HepG2 (cell line): ENCODE measurements around the gene AP2B1. TPM values are rescaled to one million over a fixed set of nuclear protein-coding genes. Genes with fewer than 3 reads are reported as not detected.

ENCODE experiments used
- ATF7 ChIP-seq, 2 experiments: fragments of 450-650 bp in 1 of 2; sonication (generic) in 1 of 2; formaldehyde crosslinking in 1 of 2; IDR thresholded peaks; 2 replicates each; pipeline versions ENCODE4 v1.4.0 to v1.6.1; 2016 to 2020; ENCODE audit warnings: antibody characterized with exemption in 1 of 2, mild to moderate bottlenecking in 1 of 2, missing genetic modification reagents in 1 of 2
- CBFB ChIP-seq: sonication (generic); formaldehyde crosslinking; IDR thresholded peaks from 2 replicates; pipeline ENCODE4 v1.4.0; 2020; ENCODE audit warnings: missing genetic modification reagents
- FOXA3 ChIP-seq: IDR thresholded peaks from 2 replicates; pipeline ENCODE4 v1.6.1; 2016; ENCODE audit warnings: missing genetic modification reagents, missing compliant biosample characterization
- GABPB1 ChIP-seq: IDR thresholded peaks from 2 replicates; pipeline ENCODE4 v1.6.1; 2016; ENCODE audit warnings: mild to moderate bottlenecking, missing genetic modification reagents, moderate library complexity, missing compliant biosample characterization
- GPN1 ChIP-seq: sonication (generic); formaldehyde crosslinking; IDR thresholded peaks from 2 replicates; pipeline ENCODE4 v1.5.1; 2020; ENCODE audit warnings: missing genetic modification reagents, borderline replicate concordance
- HMGA1 ChIP-seq: sonication (generic); formaldehyde crosslinking; conservative IDR thresholded peaks from 2 replicates; pipeline ENCODE4 v1.4.0; 2020; ENCODE audit warnings: missing genetic modification reagents
- HNF4A ChIP-seq: sonication (generic); formaldehyde crosslinking; IDR thresholded peaks from 2 replicates; pipeline ENCODE4 v1.4.0; 2020; ENCODE audit warnings: missing genetic modification reagents
- HNRNPLL ChIP-seq: fragments of 200-400 bp; formaldehyde crosslinking; IDR thresholded peaks from 2 replicates; pipeline ENCODE4 v1.6.1; 2017; ENCODE audit warnings: mild to moderate bottlenecking, low read depth, low read length; ENCODE audit not compliant: poor library complexity, severe bottlenecking
- HOXA9 ChIP-seq: sonication (generic); formaldehyde crosslinking; IDR thresholded peaks from 2 replicates; pipeline ENCODE4 v1.8.1; 2022; ENCODE audit warnings: missing genetic modification reagents, mild to moderate bottlenecking, moderate library complexity, borderline replicate concordance
- KAT2B ChIP-seq: fragments of 150-350 bp; IDR thresholded peaks from 2 replicates; pipeline ENCODE4 v1.6.1; 2014; ENCODE audit warnings: low read depth, low read length, borderline replicate concordance
- PBX3 ChIP-seq: sonication (generic); formaldehyde crosslinking; IDR thresholded peaks from 2 replicates; pipeline ENCODE4 v1.8.1; 2023; ENCODE audit warnings: missing genetic modification reagents, inconsistent platforms, borderline replicate concordance
- RAD51 ChIP-seq: fragments of 450-650 bp; IDR thresholded peaks from 2 replicates; pipeline ENCODE4 v1.6.1; 2016; ENCODE audit warnings: borderline replicate concordance
- RBAK ChIP-seq: sonication (generic); formaldehyde crosslinking; IDR thresholded peaks from 2 replicates; pipeline ENCODE4 v1.5.1; 2020; ENCODE audit warnings: mild to moderate bottlenecking, missing genetic modification reagents
- RCOR2 ChIP-seq: IDR thresholded peaks from 2 replicates; pipeline ENCODE4 v1.6.1; 2016; ENCODE audit warnings: missing biosample characterization, missing genetic modification reagents
- TBX2 ChIP-seq: sonication (generic); formaldehyde crosslinking; IDR thresholded peaks from 2 replicates; pipeline ENCODE4 v1.5.0; 2020; ENCODE audit warnings: missing genetic modification reagents, mild to moderate bottlenecking, borderline replicate concordance
- TBX3 ChIP-seq: fragments of 450-650 bp; IDR thresholded peaks from 2 replicates; pipeline ENCODE4 v1.6.1; 2017; ENCODE audit warnings: antibody characterized with exemption, mild to moderate bottlenecking, inconsistent platforms, borderline replicate concordance
- TSC22D2 ChIP-seq: sonication (generic); formaldehyde crosslinking; IDR thresholded peaks from 2 replicates; pipeline ENCODE4 v1.5.1; 2020; ENCODE audit warnings: missing genetic modification reagents, mild to moderate bottlenecking, borderline replicate concordance
- ZBTB38 ChIP-seq: sonication (generic); formaldehyde crosslinking; IDR thresholded peaks from 2 replicates; pipeline ENCODE4 v1.5.1; 2020; ENCODE audit warnings: mild to moderate bottlenecking, missing genetic modification reagents
- ZFP90 ChIP-seq: sonication (generic); formaldehyde crosslinking; IDR thresholded peaks from 2 replicates; pipeline ENCODE4 v1.8.0; 2022; ENCODE audit warnings: missing genetic modification reagents, mild to moderate bottlenecking, inconsistent platforms, borderline replicate concordance
- ZNF225 ChIP-seq: sonication (generic); formaldehyde crosslinking; IDR thresholded peaks from 2 replicates; pipeline ENCODE4 v1.4.0; 2020; ENCODE audit warnings: mild to moderate bottlenecking, missing genetic modification reagents
- ZNF570 ChIP-seq: sonication (generic); formaldehyde crosslinking; IDR thresholded peaks from 2 replicates; pipeline ENCODE4 v1.4.0; 2020; ENCODE audit warnings: mild to moderate bottlenecking, missing genetic modification reagents, borderline replicate concordance
- polyA plus RNA-seq, 8 experiments: library from polyadenylated mRNA; depleted of rRNA in 3 of 8; stranded (reverse) in 7 of 8; unstranded in 1 of 8; fragments of >200 nt; fragmentation: Illumina TruSeq in 4 of 8; extraction: Trizol in 4 of 8; gene quantifications; 2 replicates each; pipeline versions ENCODE4 v1.2.1 to v1.2.3, GENCODE V29; 2011 to 2016; ENCODE audit warnings: low read depth in 4 of 8, missing spikeins in 1 of 8, mixed read lengths in 1 of 8; ENCODE audit not compliant: insufficient read depth in 1 of 8
- total RNA-seq, 5 experiments: library from RNA; depleted of rRNA; stranded (reverse); fragments of >200 nt; fragmentation: Illumina TruSeq; extraction: Trizol; gene quantifications; 2 replicates each; pipeline ENCODE4 v1.2.3, GENCODE V29; 2016; ENCODE audit warnings: low read depth in 1 of 5
- TF ChIP-seq, protein P1 (sequence below): sonication (generic); formaldehyde crosslinking; IDR thresholded peaks from 2 replicates; pipeline ENCODE4 v1.9.0; 2022; ENCODE audit warnings: missing genetic modification reagents, mild to moderate bottlenecking, borderline replicate concordance
- TF ChIP-seq, protein P2 (sequence below): IDR thresholded peaks from 2 replicates; pipeline ENCODE4 v1.6.1; 2012; ENCODE audit warnings: low read depth, low read length, improper control_type of control experiment
- TF ChIP-seq, protein P3 (sequence below): sonication (generic); IDR thresholded peaks from 2 replicates; pipeline ENCODE4 v1.6.1; 2016; ENCODE audit warnings: low read depth, borderline replicate concordance

AP2B1 gene
- total and polyA plus RNA-seq, 2 of the 13 experiments (the other 11 are each of a cell fraction or from before 2014, with no cell fraction given): 23.8 to 71.3 TPM

DNA sequence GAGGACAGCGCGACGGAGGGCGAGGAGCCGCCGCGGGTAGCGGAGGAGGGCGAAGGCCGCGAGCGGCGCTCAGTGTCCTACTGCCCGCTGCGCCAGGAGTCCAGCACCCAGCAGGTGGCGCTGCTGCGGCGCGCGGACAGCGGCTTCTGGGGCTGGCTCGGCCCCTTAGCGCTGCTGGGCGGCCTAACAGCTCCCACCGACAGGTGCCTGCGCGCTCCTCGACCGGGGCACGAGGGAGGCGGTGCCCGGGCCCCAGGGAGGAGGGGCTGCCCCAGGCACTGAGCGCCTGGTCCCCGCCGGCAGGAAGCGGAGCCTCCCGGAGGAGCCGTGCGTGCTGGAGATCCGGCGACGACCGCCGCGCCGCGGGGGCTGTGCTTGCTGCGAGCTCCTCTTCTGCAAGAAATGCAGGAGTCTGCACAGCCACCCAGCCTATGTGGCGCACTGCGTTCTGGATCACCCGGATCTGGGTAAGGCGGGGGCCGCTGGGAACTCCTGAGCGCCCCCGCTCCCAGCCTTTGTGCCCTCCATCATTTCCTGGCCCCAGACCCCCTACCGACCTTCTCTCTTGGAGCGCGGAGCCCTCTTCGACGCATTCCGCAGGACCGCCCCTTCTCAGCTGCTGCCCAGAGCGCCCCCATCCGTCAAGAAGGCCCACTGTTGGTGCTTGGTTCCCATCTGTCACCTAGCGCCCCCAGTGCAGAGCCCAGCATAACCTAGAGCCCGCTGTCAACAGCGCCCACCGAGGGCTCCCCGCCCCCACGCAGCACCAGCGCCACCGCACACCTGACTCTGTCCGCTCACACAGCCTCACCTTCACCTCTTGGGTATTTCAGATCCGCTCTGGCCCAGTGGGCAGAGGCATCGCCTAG, 177.2 kb downstream of the AP2B1 start (continued):
- TF ChIP-seq ATF7 (IDR thresholded peaks at IDR 0.05) (no peak), ATF7 (CRISPR knock-in tag; IDR thresholded peaks at IDR 0.05) (no peak), HNF4A (no peak), HOXA9 (CRISPR knock-in tag) (no peak), ZNF225 (CRISPR knock-in tag) (peak; percentile 81; the same call in 1 of the 2 replicates), RBAK (no peak), HNRNPLL (peak; percentile 77), FOXA3 (CRISPR knock-in tag) (0 out of 2 replicates have a peak, but pooled peaks have one; percentile 35), ZNF570 (CRISPR knock-in tag) (peak; percentile 60; the same call in 1 of the 2 replicates), HMGA1 (no peak), RCOR2 (CRISPR knock-in tag) (no peak), CBFB (CRISPR knock-in tag) (peak; percentile 71), PBX3 (CRISPR knock-in tag) (no peak), KAT2B (no peak), TSC22D2 (CRISPR knock-in tag) (0 out of 2 replicates have a peak, but pooled peaks have one; percentile 72), TBX3 (no peak), ZBTB38 (CRISPR knock-in tag) (peak; percentile 20; the same call in 1 of the 2 replicates), RAD51 (no peak), ZFP90 (peak; percentile 80; the same call in 1 of the 2 replicates), TBX2 (peak; percentile 80; the same call in 1 of the 2 replicates), GPN1 (CRISPR knock-in tag) (no peak), GABPB1 (CRISPR knock-in tag) (peak; percentile 82)
- TF ChIP-seq, protein P1, sequence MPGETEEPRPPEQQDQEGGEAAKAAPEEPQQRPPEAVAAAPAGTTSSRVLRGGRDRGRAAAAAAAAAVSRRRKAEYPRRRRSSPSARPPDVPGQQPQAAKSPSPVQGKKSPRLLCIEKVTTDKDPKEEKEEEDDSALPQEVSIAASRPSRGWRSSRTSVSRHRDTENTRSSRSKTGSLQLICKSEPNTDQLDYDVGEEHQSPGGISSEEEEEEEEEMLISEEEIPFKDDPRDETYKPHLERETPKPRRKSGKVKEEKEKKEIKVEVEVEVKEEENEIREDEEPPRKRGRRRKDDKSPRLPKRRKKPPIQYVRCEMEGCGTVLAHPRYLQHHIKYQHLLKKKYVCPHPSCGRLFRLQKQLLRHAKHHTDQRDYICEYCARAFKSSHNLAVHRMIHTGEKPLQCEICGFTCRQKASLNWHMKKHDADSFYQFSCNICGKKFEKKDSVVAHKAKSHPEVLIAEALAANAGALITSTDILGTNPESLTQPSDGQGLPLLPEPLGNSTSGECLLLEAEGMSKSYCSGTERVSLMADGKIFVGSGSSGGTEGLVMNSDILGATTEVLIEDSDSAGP: peak; percentile 87
- TF ChIP-seq, protein P2, sequence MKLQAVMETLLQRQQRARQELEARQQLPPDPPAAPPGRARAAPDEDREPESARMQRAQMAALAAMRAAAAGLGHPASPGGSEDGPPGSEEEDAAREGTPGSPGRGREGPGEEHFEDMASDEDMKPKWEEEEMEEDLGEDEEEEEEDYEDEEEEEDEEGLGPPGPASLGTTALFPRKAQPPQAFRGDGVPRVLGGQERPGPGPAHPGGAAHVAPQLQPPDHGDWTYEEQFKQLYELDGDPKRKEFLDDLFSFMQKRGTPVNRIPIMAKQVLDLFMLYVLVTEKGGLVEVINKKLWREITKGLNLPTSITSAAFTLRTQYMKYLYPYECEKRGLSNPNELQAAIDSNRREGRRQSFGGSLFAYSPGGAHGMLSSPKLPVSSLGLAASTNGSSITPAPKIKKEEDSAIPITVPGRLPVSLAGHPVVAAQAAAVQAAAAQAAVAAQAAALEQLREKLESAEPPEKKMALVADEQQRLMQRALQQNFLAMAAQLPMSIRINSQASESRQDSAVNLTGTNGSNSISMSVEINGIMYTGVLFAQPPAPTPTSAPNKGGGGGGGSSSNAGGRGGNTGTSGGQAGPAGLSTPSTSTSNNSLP: no peak
- TF ChIP-seq, protein P3, sequence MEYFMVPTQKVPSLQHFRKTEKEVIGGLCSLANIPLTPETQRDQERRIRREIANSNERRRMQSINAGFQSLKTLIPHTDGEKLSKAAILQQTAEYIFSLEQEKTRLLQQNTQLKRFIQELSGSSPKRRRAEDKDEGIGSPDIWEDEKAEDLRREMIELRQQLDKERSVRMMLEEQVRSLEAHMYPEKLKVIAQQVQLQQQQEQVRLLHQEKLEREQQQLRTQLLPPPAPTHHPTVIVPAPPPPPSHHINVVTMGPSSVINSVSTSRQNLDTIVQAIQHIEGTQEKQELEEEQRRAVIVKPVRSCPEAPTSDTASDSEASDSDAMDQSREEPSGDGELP: peak; percentile 70; the same call in 1 of the 2 replicates
